Ishikawa (cell line): ENCODE measurements around the gene AKAP9.

ENCODE experiments used
- CEBPB ChIP-seq: IDR thresholded peaks from 2 replicates; pipeline ENCODE4 v1.6.1; 2012
- CREB1 ChIP-seq: IDR thresholded peaks from 2 replicates; pipeline ENCODE4 v1.6.1; 2012; ENCODE audit warnings: low read depth
- EGR1 ChIP-seq: IDR thresholded peaks from 2 replicates; pipeline ENCODE4 v1.6.1; 2012
- EP300 ChIP-seq: IDR thresholded peaks from 2 replicates; pipeline ENCODE4 v1.6.1; 2012; ENCODE audit warnings: borderline replicate concordance
- FOXM1 ChIP-seq: IDR thresholded peaks from 2 replicates; pipeline ENCODE4 v1.6.1; 2012; ENCODE audit warnings: low read depth, borderline replicate concordance
- NFIC ChIP-seq: IDR thresholded peaks from 2 replicates; pipeline ENCODE4 v1.6.1; 2012
- RAD21 ChIP-seq: IDR thresholded peaks from 2 replicates; pipeline ENCODE4 v1.6.1; 2012; ENCODE audit warnings: low read depth
- TAF1 ChIP-seq: IDR thresholded peaks from 2 replicates; pipeline ENCODE4 v1.6.1; 2012; ENCODE audit warnings: low read depth, mild to moderate bottlenecking
- TCF12 ChIP-seq: IDR thresholded peaks from 2 replicates; pipeline ENCODE4 v1.6.1; 2012; ENCODE audit warnings: low read depth
- TEAD4 ChIP-seq: IDR thresholded peaks from 2 replicates; pipeline ENCODE4 v1.6.1; 2012
- YY1 ChIP-seq: IDR thresholded peaks from 2 replicates; pipeline ENCODE4 v1.6.1; 2012; ENCODE audit warnings: low read depth
- ZBTB7A ChIP-seq: IDR thresholded peaks from 2 replicates; pipeline ENCODE4 v1.6.1; 2012; ENCODE audit warnings: low read depth
- TF ChIP-seq, protein P1 (sequence below): IDR thresholded peaks from 2 replicates; pipeline ENCODE4 v1.6.1; 2012
- TF ChIP-seq, protein P2 (sequence below): IDR thresholded peaks from 2 replicates; pipeline ENCODE4 v1.6.1; 2012; ENCODE audit warnings: low read depth, mild to moderate bottlenecking
- TF ChIP-seq, protein P3 (sequence below): IDR thresholded peaks from 2 replicates; pipeline ENCODE4 v1.6.1; 2012

AKAP9 gene

DNA sequence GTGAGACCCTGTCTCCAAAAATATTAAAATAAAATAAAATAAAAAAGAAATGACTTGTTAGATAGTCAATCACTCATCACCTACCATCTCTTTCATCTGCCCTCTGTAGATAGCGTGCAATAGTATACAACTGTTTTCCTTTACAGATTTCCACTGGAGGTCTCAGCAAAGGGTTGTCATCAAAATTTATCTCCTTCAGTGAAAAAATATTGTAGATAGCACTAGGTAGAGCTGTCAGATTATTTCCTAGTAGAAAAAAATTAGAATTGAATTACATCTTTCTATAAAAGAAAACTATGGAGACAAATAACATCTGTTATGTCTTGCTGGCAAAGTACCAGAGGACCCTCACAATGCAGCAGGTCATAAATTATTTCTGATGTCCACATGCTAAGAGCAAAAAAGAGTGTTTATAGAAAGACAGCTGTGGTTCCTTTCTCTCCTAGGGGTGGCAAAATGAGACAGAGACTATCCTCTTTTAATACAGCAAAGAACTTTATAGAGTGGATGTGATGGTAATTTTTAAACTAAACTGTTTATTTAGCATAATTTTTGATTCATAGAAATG is 209.9 kb downstream of the AKAP9 start:
- TF ChIP-seq, protein P1, sequence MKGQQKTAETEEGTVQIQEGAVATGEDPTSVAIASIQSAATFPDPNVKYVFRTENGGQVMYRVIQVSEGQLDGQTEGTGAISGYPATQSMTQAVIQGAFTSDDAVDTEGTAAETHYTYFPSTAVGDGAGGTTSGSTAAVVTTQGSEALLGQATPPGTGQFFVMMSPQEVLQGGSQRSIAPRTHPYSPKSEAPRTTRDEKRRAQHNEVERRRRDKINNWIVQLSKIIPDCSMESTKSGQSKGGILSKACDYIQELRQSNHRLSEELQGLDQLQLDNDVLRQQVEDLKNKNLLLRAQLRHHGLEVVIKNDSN = no peak
- TF ChIP-seq EGR1 (no peak), CREB1 (no peak), EP300 (no peak), RAD21 (no peak), YY1 (no peak), TEAD4 (no peak), NFIC (no peak), TAF1 (no peak), TCF12 (no peak), CEBPB (no peak)
- TF ChIP-seq, protein P2, sequence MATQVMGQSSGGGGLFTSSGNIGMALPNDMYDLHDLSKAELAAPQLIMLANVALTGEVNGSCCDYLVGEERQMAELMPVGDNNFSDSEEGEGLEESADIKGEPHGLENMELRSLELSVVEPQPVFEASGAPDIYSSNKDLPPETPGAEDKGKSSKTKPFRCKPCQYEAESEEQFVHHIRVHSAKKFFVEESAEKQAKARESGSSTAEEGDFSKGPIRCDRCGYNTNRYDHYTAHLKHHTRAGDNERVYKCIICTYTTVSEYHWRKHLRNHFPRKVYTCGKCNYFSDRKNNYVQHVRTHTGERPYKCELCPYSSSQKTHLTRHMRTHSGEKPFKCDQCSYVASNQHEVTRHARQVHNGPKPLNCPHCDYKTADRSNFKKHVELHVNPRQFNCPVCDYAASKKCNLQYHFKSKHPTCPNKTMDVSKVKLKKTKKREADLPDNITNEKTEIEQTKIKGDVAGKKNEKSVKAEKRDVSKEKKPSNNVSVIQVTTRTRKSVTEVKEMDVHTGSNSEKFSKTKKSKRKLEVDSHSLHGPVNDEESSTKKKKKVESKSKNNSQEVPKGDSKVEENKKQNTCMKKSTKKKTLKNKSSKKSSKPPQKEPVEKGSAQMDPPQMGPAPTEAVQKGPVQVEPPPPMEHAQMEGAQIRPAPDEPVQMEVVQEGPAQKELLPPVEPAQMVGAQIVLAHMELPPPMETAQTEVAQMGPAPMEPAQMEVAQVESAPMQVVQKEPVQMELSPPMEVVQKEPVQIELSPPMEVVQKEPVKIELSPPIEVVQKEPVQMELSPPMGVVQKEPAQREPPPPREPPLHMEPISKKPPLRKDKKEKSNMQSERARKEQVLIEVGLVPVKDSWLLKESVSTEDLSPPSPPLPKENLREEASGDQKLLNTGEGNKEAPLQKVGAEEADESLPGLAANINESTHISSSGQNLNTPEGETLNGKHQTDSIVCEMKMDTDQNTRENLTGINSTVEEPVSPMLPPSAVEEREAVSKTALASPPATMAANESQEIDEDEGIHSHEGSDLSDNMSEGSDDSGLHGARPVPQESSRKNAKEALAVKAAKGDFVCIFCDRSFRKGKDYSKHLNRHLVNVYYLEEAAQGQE = no peak
- TF ChIP-seq, protein P3, sequence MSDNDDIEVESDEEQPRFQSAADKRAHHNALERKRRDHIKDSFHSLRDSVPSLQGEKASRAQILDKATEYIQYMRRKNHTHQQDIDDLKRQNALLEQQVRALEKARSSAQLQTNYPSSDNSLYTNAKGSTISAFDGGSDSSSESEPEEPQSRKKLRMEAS = no peak

DNA sequence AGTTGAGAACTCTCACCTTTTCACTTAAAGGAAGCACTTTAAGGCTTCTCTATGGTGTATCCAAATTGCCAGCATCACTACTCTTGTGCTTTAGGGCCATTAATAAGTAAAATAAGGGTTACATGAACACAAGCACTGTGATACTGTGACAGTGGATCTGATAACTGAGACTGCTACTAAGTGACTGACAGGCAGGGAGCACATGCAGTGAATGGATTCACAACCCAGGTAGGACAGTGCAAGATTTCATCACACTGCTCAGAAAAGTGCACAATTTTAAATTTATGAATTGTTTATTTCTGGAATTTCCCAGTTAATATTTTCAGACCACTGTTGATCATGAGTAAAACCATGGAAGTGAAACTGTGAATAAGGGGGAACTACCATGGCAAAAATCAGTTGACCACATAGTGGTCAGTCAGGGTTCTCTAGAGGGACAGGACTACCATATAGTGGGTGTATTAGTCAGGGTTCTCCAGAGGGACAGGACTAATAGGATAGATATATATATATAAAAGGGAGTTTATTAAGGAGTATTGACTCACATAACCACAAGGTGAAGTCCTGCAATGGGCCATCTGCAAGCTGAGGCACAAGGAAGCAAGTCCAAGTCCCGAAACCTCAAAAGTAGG is 214.6 kb downstream of the AKAP9 start:
- TF ChIP-seq YY1 = no peak
- TF ChIP-seq, protein P2 = no peak
- TF ChIP-seq, protein P1 = no peak
- no peak for TF ChIP-seq TEAD4
- TF ChIP-seq, protein P3 = no peak
- TF ChIP-seq CREB1 = no peak
- no peak for TF ChIP-seq EP300
- no peak for TF ChIP-seq EGR1
- no peak for TF ChIP-seq TAF1

DNA sequence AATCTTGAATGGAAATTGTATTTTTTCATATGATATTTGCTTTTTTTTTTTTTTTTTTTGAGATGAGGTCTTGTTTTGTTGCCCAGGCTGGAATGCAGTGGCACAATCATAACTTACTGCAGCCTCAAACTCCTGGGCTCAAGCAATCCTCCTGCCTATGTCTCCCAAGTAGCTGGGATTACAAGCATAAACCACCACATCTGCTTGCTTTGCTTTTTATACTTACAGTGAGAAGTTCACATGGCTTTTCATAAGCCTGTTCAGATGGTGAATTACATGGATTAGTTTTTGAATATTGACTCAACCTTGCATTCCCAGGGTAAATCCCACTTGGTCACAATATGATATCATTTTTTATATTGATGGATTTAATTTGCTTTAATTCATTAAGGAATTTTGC is 216.3 kb downstream of the AKAP9 start:
- TF ChIP-seq TEAD4 (no peak), TCF12 (no peak), EP300 (no peak), RAD21 (no peak), ZBTB7A (no peak), FOXM1 (no peak), CEBPB (no peak), EGR1 (no peak)
- TF ChIP-seq, protein P2 = no peak
- TF ChIP-seq, protein P1 = no peak
- TF ChIP-seq, protein P3 = no peak
